22Rv1 (cell line): Measurements from ENCODE around the gene C2orf15.

Experiments
- ZFX ChIP-seq: fragments of 450-650 bp; IDR thresholded peaks from 2 replicates; pipeline ENCODE4 v1.6.1; 2017; ENCODE audit warnings: antibody characterized with exemption, borderline replicate concordance
- TF ChIP-seq, protein P1 (sequence below): fragments of 450-650 bp; IDR thresholded peaks from 2 replicates; pipeline ENCODE4 v1.5.1; 2017; ENCODE audit warnings: mild to moderate bottlenecking

DNA sequence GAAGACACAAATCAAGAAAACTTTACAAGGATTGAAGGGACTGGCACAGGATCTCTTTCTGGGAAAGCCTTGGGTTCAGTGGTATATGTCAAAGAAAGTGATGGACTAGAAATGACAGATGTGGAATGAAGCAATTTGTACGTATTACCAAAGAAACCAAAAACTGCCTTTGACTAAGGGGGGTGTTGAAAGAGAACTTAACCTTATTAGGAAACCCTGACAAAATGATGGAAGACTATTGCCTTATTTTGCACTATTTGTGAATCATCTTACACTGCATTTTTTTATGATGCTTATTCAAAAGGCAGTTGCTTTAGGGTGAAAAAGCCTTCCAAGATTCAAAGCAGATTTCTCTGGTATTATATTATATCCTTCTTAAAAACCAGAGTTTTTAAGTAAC, 9.2 kb downstream of the C2orf15 start:
- TF ChIP-seq, protein P1, sequence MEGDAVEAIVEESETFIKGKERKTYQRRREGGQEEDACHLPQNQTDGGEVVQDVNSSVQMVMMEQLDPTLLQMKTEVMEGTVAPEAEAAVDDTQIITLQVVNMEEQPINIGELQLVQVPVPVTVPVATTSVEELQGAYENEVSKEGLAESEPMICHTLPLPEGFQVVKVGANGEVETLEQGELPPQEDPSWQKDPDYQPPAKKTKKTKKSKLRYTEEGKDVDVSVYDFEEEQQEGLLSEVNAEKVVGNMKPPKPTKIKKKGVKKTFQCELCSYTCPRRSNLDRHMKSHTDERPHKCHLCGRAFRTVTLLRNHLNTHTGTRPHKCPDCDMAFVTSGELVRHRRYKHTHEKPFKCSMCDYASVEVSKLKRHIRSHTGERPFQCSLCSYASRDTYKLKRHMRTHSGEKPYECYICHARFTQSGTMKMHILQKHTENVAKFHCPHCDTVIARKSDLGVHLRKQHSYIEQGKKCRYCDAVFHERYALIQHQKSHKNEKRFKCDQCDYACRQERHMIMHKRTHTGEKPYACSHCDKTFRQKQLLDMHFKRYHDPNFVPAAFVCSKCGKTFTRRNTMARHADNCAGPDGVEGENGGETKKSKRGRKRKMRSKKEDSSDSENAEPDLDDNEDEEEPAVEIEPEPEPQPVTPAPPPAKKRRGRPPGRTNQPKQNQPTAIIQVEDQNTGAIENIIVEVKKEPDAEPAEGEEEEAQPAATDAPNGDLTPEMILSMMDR: no peak
- TF ChIP-seq ZFX: no peak
